Lung (tissue), 16 donors: Measurements from ENCODE around the gene PSMB8. TPM values are rescaled to one million over a fixed set of nuclear protein-coding genes. Genes with fewer than 3 reads are reported as not detected.

Experiments used
- ATAC-seq: fragments of 200-7000 bp; cut with Tn5 transposase; one replicate; pipeline ENCODE4 v1.9.1; 2020; ENCODE audit warnings: moderate number of reproducible peaks; ENCODE audit not compliant: insufficient read depth, low FRiP score
- DNase-seq, 3 donors: peaks; one replicate each; pipeline ENCODE4 v3.0.0-alpha.2; 2013 to 2017
- H3K27ac ChIP-seq, 2 donors: one replicate each; pipeline ENCODE4 v1.5.1; 2013; ENCODE audit warnings: mild to moderate bottlenecking in 2 of 2, moderate library complexity in 2 of 2, control low read depth in 1 of 2, inconsistent platforms in 1 of 2, low read depth in 1 of 2, low read length in 1 of 2
- H3K27me3 ChIP-seq, 3 donors: one replicate each; pipeline ENCODE4 v1.5.1; 2013; ENCODE audit warnings: low read length in 2 of 3; ENCODE audit not compliant: control insufficient read depth in 3 of 3, insufficient read depth in 3 of 3
- H3K36me3 ChIP-seq, 4 donors: one replicate each; pipeline ENCODE4 v1.5.1; 2013; ENCODE audit warnings: low read length in 4 of 4, mild to moderate bottlenecking in 1 of 4, moderate library complexity in 1 of 4; ENCODE audit not compliant: control insufficient read depth in 4 of 4, insufficient read depth in 4 of 4
- H3K4me1 ChIP-seq, 5 donors: one replicate each; pipeline ENCODE4 v1.5.1; 2013; ENCODE audit warnings: low read length in 5 of 5, mild to moderate bottlenecking in 2 of 5, moderate library complexity in 1 of 5; ENCODE audit not compliant: control insufficient read depth in 5 of 5, insufficient read depth in 5 of 5
- H3K4me3 ChIP-seq: one replicate; pipeline ENCODE4 v1.5.1; 2013; ENCODE audit warnings: mild to moderate bottlenecking, control low read depth, moderate library complexity
- H3K9ac ChIP-seq, 2 donors: one replicate each; pipeline ENCODE4 v1.5.1; 2013; ENCODE audit warnings: low read length in 2 of 2, control low read depth in 1 of 2; ENCODE audit not compliant: insufficient read depth in 1 of 2
- H3K9me3 ChIP-seq, 4 donors: one replicate each; pipeline ENCODE4 v1.5.1; 2013; ENCODE audit warnings: low read length in 3 of 4, mild to moderate bottlenecking in 1 of 4, moderate library complexity in 1 of 4; ENCODE audit not compliant: control insufficient read depth in 4 of 4, insufficient read depth in 3 of 4
- WGBS, 2 donors: extraction: QIAGEN DNeasy Blood & Tissue Kit; methylation state at CpG; one replicate each; pipeline ENCODE4 v1.1.7; 2013; 5-methylcytosine and 5-hydroxymethylcytosine counted together
- long read RNA-seq, 5 donors: transcript quantifications; one replicate each; lab custom pipeline, GENCODE V29; 2026
- polyA plus RNA-seq, 2 donors: library from polyadenylated mRNA; stranded (reverse); fragments of 200-250 nt; gene quantifications; one replicate each; pipeline ENCODE4 v1.2.1, GENCODE V29; 2013
- total RNA-seq, 2 donors: library from RNA; depleted of rRNA in 1 of 2; stranded (reverse); fragments of >200 nt in 1 of 2; gene quantifications; one replicate each; pipeline ENCODE4 v1.2.1, GENCODE V29; 2014 to 2021
- TF ChIP-seq, protein P1 (sequence below): IDR thresholded peaks from 2 replicates; pipeline ENCODE4 v1.5.1; 2012; ENCODE audit warnings: mild to moderate bottlenecking; ENCODE audit errors: control extremely low read depth, extremely low read depth
- donor health status: control.
- donor health status: control.
- donor health status: Bipolar disorder and iron deficiency.
- donor health status: healthy.
- donor health status: DM: yes; HTN: yes; CAD: no.

Gene PSMB8
- total RNA-seq (10 to 100 TPM; 40.4 to 79.0 TPM), polyA plus RNA-seq (100 to 1,000 TPM; 132 to 216 TPM)
- long read RNA-seq, donor 1, transcript PSMB8-202 (6 exons, 1,124 nt) = major isoform, 24 of 64 reads
- long read RNA-seq, donor 1, transcript PSMB8-201 (6 exons, 1,351 nt) = minor isoform, 8 of 64 reads
- long read RNA-seq, donor 1, transcript PSMB8-205 (2 exons, 835 nt) = minor isoform, 19 of 64 reads
- long read RNA-seq, donor 1, partial matches to known transcripts = 10 of 64 reads
- long read RNA-seq, donor 1, other reads (novel, unspliced or antisense) = 0 of 64 reads
- long read RNA-seq, donor 2, transcript PSMB8-202 (6 exons, 1,124 nt) = major isoform, 8 of 15 reads
- long read RNA-seq, donor 2, partial matches to known transcripts = 0 of 15 reads
- long read RNA-seq, donor 2, other reads (novel, unspliced or antisense) = 0 of 15 reads
- long read RNA-seq, donor 3, transcript PSMB8-205 (2 exons, 835 nt) = minor isoform, 7 of 27 reads
- long read RNA-seq, donor 3, transcript PSMB8-202 (6 exons, 1,124 nt) = major isoform, 17 of 27 reads
- long read RNA-seq, donor 3, partial matches to known transcripts = 0 of 27 reads
- long read RNA-seq, donor 3, other reads (novel, unspliced or antisense) = 0 of 27 reads
- long read RNA-seq, donor 4, transcript PSMB8-205 (2 exons, 835 nt) = minor isoform, 7 of 16 reads
- long read RNA-seq, donor 4, transcript PSMB8-202 (6 exons, 1,124 nt) = major isoform, 8 of 16 reads
- long read RNA-seq, donor 4, partial matches to known transcripts = 0 of 16 reads
- long read RNA-seq, donor 4, other reads (novel, unspliced or antisense) = 0 of 16 reads
- long read RNA-seq, donor 5, transcript PSMB8-202 (6 exons, 1,124 nt) = major isoform, 27 of 39 reads
- long read RNA-seq, donor 5, transcript PSMB8-205 (2 exons, 835 nt) = minor isoform, 10 of 39 reads
- long read RNA-seq, donor 5, partial matches to known transcripts = 0 of 39 reads
- long read RNA-seq, donor 5, other reads (novel, unspliced or antisense) = 0 of 39 reads

DNA sequence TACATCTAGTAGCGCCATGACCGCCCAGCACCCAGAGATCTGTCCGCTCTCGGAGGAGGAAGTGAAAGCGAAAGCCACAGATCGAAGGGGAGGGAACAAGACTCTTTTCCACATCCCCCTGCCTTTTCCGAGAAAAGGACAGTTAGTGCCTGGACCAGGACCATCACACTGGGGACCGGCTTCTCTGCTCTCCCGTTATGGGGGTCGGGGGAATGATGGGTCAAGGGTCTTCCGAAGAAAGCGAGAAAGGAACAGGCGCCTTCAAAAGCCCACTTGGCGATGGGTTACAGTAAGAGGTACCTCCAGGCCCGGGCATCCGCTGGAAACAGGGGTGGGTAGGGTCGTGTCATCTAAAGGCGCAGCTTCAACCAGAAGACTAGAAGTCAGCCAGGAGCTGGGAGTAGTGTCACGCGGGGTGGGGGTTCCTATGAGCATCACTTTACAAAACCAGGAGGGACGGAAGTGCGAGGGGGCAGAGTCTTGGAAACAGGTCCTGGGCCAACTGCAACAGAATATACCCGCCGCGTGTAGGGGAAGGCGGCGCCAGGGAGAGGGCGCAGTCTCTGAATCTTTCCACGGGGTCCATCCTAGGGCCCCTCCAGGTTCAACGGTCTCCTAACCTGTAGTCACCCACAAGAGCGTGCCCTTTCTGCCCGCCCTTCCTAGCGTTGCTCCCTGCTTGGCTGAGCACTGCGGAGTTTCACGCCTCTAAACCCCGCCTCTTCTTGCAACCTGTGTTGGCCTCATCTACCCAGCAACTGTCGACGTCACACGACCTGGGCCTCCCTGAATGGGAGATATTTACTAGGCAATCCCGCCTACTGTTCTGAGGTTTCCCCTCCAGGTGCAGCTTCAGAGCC lies at the start of gene PSMB8:
TSS of gene PSMB8 (minus strand) at position 69 of the 860 bp plus-strand sequence. CDS start at position 18, 51 bp downstream.
- Histone ChIP-seq H3K9ac (peak within 1 kb of the TSS; percentile 42 to 58), H3K27ac (peak within 1 kb of the TSS; percentile 70 to 97), H3K27me3 (no peaks in the 10 kb centered on the region), H3K9me3 (no peaks in the 10 kb centered on the region), H3K36me3 (peaks cover 0 to 44% (median 14%) of the 10 kb centered on the region in 4 donors), H3K4me1 (peaks cover 0 to 7% (median 3%) of the 10 kb centered on the region in 5 donors), H3K4me3 (peak within 1 kb of the TSS; percentile 75)
- 1% methylated on average over 40 of the region's 40 CpGs for WGBS, 2 donors
- ATAC-seq (peak; percentile 96), DNase-seq (peak; percentile 95)
- TF ChIP-seq, protein P1, sequence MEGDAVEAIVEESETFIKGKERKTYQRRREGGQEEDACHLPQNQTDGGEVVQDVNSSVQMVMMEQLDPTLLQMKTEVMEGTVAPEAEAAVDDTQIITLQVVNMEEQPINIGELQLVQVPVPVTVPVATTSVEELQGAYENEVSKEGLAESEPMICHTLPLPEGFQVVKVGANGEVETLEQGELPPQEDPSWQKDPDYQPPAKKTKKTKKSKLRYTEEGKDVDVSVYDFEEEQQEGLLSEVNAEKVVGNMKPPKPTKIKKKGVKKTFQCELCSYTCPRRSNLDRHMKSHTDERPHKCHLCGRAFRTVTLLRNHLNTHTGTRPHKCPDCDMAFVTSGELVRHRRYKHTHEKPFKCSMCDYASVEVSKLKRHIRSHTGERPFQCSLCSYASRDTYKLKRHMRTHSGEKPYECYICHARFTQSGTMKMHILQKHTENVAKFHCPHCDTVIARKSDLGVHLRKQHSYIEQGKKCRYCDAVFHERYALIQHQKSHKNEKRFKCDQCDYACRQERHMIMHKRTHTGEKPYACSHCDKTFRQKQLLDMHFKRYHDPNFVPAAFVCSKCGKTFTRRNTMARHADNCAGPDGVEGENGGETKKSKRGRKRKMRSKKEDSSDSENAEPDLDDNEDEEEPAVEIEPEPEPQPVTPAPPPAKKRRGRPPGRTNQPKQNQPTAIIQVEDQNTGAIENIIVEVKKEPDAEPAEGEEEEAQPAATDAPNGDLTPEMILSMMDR = no peak

DNA sequence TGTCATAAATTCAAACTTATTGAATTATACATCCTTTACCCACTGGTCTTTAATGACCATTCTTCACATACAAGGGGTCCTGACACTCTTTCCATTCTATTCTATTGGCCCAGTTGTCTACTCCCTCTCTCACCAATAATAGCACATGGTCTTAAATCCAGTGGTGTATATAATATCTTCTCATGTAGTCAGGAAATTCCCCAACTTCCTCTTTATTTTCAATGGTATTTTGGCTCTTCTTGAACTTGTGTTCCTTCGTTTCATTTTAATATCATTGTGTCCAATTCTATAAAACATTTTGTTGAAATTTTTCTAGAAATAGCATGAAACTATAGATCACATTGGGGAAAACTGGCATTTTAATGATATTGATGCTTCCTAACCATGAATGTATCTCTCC lies 47.0 kb upstream of the PSMB8 start:
- WGBS, 2 donors = 14 to 29% methylated on average over 1 of the region's 1 CpG
- Histone ChIP-seq H3K27ac (no peak overlapping the region), H3K4me1 (peaks cover 0 to 29% (median 7%) of the 10 kb centered on the region in 5 donors), H3K27me3 (peaks cover 0 to 3% (median 0%) of the 10 kb centered on the region in 3 donors), H3K9ac (no peak overlapping the region), H3K4me3 (no peak overlapping the region), H3K9me3 (no peaks in the 10 kb centered on the region), H3K36me3 (no peaks in the 10 kb centered on the region)
- no peak for ATAC-seq
- no peak for DNase-seq
- TF ChIP-seq, protein P1 = no peak

DNA sequence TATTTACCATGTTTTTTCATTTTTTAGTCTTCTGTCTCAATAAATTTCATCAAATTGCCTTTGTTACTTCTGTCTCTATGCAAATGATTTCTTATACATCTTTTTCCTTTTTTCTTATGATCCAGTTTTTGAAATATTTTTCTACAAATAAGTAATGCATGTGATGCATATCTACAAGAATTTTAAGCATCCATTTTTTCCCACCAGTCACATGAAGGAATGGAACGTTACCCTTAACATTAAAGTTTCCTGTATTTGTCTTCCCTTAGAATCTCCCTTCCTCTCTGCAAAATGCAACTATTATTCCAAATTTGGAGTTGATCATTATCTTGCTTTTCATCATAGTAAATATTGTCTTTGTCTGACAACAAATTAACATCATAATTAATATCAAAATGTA lies 45.7 kb upstream of the PSMB8 start:
- DNase-seq (no peak), ATAC-seq (no peak)
- H3K9me3 ChIP-seq = no peaks in the 10 kb centered on the region
- no peak overlapping the region for H3K4me3 ChIP-seq
- TF ChIP-seq, protein P1 = no peak
- peaks cover 0 to 20% (median 2%) of the 10 kb centered on the region in 5 donors for H3K4me1 ChIP-seq
- H3K36me3 ChIP-seq = no peaks in the 10 kb centered on the region
- H3K27ac ChIP-seq = no peak overlapping the region
- peaks cover 0 to 3% (median under 1%) of the 10 kb centered on the region in 3 donors for H3K27me3 ChIP-seq
- WGBS, 2 donors = 59 to 67% methylated on average over 1 of the region's 1 CpG
- no peak overlapping the region for H3K9ac ChIP-seq
